ENCODE results near the gene TP63.
"Not testable (repeated sequence)": the region's sequence is repeated elsewhere in the genome, so short reads cannot be mapped to it uniquely, and the experiment has no call there.

TP63 gene

DNA sequence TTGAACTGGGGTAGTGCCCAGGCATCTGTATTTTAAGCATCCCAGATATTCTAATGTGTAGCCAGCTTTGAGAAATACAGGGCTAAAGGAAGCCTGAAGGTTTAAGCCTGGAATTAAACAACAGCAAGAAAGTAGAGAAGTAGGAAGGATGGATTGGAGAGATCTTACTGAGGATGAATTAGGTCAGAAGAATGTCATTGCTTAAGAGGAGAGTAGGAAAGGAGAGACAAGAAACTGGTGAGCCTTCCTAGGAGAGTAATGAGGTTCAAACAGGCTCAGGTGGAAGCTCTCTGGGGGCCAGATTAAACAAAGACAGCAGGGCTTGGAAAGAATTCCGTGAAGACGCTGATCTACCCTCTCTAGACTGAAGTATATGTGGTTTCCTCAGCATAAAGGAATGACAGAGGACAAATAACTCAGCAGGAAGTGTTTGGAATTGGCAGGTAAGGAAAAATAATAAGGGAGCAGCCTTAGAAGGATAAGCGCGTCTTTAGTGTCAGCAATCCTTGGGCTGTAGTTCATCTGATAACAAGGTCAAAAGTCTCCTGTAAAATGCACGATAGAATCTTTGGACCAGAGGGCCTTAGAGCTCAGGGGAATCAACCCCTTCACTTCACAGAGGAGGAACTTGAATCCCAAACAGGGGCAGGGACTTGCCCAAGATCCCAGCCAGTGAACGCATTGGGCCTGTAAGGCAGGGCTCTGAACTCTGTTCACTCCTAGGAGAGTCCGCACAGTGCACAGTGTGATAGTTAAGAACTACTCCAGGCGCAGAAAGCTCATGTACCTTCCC is 90.9 kb downstream of the TP63 start:
- no peak for DNase-seq (ENCODE audit: low spot score)

DNA sequence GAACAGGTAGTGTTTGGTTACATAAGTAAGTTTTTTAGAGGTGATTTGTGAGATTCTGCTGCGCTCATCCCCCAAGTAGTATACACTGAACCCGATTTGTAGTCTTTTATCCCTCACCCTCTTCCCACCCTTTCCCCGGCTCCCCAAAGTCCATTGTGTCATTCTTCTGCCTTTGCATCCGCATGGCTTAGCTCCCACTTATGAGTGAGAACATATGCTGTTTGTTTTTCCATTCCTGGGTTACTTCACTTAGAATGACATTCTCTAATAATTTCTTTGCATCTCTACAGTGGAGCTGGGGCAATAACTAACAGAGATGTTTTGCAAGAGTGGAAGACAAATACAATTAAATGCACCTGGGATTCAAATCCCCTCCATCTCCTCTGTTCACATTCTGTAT is 93.2 kb downstream of the TP63 start:
- no peak for DNase-seq (ENCODE audit: low spot score)

DNA sequence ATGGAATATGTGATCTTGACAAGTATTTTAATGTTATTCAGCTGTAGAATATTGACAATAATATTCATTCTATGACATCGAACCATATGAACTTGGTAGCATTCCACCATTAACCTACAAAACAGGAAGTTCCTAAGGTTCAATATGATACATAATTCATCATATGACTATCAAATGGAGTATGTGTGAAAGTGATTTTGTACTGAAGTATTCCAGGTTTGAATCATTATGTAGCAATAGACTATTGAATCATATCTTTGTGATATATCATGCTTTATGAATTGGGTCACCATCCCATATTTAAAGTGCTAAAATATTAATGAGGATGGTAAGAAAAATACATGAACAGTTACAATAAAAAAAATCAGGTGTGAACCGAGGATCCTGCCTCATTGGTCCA is 95.1 kb downstream of the TP63 start:
- DNase-seq (ENCODE audit: low spot score), result no peak

DNA sequence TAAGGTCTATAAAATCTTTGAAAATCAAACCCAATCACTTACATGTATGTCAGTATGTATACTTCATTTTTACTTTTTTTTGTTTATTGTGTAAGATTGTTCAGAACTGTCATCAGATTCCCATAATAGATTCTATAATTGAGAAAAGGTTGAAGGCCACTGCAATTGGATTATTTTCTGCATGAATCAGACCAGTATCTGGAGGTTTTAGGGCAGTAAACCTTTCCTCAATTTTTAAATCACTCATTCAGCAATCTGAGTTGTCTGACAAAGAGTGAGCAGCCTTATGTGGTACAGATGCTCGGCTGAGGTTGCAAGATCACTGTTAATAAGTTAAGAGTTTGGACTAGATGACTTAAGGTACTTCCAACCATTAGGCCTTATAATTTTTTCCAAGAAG is 96.0 kb downstream of the TP63 start:
- DNase-seq (ENCODE audit: low spot score), result no peak

DNA sequence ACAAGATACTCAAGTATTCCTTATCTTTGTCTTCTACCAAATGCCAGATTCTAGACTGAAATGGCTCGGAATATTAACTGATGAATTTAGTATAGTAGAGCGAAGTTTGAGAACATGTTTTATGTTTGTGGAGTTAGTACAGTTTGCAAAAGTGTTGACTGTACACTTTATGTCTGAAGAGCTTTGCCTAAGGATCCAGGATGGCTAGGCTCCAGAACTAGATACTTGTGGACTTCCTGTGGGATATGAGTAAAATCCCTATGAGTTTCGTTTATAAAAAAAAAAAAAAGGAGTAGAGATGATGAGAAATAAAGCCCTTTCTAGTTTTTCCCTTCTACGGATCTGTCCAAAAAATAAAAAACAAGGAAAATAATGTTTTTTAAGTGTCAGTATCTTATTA is 96.7 kb downstream of the TP63 start:
- no peak for DNase-seq (ENCODE audit: low spot score)

DNA sequence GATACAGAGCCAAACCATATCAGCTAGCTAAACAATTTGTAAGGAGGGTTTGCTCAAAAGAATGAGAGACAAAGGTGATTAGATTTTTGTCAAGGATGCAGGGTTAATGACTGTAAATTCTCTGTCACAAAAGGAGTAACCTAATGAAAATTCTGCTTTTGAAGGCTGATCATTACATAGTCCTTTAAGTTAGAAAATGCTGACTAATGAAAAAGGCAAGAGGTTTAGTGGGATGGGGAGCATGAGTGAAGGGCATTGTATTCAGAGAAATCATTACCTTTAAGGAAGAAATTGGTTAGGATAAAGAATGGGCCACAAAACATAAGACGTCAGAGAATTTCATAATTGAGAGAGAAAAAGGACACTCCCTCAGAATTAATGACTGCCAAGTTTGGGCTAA is 97.7 kb downstream of the TP63 start:
- DNase-seq (ENCODE audit: low spot score), result no peak

DNA sequence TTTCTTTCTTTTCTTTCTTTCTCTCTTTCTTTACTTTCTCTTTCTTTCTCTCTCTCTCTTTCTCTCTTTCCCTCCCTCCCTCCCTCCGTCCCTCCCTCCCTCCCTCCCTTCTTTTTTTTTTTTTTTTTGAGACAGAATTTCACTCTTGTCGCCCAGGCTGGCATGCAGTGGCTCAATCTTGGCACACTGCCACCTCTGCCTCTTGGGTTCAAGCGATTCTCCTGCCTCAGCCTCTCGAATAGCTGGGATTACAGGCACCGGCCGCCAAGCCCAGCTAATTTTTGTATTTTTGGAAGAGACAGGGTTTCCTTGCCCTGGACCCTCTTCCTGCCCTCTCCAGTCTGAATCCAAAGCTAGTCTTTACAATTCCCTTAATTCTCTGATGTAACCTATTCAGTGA is 102.9 kb downstream of the TP63 start:
- no peak for DNase-seq (ENCODE audit: low spot score)

DNA sequence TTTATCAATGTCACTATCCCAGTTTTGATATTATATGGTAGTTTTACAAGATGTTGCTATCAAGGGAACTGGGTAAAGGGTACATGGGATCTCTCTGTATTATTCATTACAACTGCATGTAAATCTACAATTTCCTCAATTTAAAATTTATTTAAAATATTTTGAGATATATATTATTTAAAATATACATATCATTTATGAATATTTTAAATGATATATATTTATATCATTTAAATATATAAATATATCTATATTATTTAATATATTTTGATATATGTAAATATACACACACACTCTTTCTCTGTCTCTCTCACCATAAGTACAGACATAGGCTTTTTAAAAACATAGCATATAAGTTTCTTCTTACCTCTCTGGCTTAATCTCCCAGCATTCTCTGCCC is 104.7 kb downstream of the TP63 start:
- DNase-seq (ENCODE audit: low spot score), result no peak

DNA sequence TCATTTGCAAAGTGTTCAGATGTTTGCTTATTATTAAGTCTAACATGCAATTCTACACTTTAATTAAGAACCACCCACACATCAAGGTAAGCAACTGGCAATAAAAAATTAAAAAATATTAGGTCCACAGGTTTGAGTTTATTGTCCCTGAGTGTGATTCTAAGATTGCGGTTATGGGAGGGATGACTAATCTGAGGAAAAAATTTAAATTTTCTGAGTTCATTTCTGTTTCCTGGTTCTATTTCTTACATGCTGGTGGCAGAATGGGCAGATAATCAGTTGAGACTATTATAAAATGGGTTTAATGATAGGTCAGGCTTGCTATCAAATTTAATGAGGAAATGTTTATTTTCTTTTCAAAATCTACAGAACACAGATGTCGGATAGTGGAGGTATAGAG is 105.9 kb downstream of the TP63 start:
- no peak for DNase-seq (ENCODE audit: low spot score)

DNA sequence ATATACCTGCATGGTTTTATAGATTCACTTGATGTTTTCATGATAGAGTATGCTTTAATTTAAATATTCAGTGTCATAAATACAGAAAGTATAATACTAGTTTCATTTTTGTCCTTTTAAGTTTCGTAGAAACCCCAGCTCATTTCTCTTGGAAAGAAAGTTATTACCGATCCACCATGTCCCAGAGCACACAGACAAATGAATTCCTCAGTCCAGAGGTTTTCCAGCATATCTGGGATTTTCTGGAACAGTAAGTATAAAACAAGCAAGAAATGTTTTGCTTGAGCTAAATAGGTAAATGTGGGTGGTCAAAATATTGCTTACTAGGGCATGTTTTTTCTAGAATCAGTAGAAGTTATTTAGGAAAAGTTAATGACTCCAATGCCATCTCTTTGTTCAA is 106.4 kb downstream of the TP63 start:
- DNase-seq (ENCODE audit: low spot score), result no peak

DNA sequence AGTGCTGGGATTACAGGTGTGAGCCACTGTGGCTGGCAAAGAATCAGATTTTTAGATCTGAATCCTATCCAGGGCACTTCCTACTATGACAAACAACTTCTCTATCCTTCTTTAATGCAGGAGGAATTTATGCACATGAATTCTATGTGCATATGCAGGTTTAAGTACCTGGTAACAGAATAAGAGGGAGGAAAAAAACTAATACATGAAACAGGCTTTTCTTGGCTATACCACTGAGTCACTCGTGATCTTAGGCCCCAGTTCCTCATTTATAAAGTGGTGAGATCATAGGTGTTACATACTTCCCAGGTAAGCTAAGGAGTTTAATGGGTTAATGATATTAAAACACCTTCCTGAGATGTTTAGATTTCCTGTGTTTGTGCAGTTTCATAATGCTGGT is 108.2 kb downstream of the TP63 start:
- DNase-seq (ENCODE audit: low spot score), result no peak

DNA sequence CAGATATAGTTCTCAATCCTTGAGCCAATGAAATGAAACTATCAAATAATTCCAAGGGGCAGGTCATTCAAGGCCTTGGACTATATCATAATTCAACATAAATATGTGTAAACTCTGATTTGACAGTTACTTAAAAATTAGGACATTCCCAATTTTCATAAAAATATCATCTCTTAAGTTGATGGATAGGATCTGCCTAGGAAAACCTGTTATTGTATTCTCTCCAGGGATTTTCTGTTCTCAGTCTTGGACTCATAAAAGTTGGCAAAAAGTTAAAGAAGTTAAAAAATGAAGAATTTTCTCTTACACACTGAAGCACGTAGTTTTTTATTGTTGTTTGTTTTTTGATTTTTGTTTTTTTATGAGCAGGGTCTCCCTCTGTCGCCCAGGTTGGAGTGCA is 109.0 kb downstream of the TP63 start:
- DNase-seq (ENCODE audit: low spot score), result no peak

DNA sequence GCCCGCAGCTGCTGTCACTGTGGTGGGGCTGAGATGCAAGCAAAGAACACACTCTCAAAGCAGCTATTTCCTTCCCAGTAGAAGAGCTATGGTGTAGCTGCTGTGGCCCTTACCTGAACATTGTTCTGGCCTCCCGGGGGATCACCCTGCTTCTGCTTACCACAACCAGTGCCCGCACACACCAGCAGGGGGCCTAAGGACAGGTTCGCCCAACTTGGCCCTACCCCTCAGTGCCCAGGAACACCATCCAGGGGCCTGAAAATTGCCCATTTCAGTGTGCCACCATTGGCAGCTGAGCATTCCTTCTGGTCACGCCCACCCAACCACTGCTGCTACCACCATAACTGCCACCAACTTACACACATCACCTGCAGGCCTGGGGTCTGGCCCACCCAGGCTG is 113.0 kb downstream of the TP63 start:
- no peak for DNase-seq (ENCODE audit: low spot score)

DNA sequence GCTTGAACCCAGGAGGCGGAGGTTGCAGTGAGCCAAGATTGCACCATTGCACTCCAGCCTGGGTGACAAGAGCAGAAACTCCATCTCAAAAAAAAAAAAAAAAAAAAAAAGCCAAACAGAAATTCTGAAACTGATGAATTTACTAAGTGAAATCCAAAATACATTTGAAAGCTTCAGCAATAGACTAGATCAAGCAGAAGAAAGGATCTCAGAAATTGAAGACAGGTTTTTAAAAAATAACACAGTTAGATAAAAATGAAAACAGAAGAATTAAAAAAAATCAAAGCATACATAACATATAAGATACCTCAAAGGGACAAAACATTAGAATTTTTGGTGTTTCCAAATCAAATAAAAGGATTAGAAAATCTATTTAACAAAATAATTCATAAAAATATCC is 114.4 kb downstream of the TP63 start:
- DNase-seq (ENCODE audit: low spot score), result no peak

DNA sequence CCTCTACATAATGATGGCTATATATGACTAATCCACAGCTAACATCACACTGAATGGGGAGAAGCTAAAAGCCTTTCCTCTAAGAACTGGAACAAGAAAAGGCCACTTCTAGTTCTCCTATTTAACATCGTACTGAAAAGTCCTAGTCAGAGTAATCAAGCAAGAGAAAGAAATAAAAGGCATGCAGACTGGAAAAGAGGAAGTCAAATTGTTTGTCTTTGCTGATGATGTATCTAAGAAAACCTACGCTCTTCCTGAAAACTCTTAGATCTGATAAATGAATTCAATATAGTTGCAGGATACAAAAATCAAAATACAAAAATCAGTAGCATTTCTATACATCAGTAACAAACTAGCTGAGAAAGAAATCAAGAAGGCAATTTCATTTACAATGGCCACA is 116.9 kb downstream of the TP63 start:
- DNase-seq (ENCODE audit: low spot score), result no peak

DNA sequence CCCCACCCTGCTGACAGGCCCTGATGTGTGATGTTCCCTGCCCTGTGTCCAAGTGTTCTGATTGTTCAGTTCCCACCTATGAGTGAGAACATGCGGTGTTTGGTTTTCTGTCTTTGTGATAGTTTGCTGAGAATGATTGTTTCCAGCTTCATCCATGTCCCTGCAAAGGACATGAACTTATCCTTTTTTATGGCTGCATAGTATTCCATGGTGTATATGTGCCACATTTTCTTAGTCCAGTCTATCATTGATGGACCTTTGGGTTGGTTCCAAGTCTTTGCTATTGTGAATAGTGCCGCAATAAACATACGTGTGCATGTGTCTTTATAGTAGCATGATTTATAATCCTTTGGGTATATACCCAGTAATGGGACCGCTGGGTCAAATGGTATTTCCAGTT is 119.8 kb downstream of the TP63 start:
- not testable (repeated sequence) for DNase-seq (ENCODE audit: low spot score)

DNA sequence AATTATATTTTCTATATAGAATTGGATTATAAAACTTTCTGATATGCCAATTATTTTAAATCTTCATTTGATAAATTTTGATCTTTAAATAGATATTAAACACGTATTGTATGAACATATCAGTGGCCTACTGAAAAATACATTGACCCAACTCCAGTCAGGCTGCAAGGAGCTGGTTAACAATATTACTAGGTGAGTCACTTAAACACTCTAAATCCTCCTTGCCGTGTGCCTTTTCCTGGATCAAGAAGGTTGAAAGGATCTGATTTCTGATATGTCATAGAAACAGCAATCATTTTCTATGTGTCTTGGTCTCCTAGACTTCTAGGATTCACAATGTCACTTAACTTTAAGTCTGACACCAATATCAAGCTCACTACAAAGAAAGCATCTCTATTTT is 123.2 kb downstream of the TP63 start:
- no peak for DNase-seq (ENCODE audit: low spot score)

DNA sequence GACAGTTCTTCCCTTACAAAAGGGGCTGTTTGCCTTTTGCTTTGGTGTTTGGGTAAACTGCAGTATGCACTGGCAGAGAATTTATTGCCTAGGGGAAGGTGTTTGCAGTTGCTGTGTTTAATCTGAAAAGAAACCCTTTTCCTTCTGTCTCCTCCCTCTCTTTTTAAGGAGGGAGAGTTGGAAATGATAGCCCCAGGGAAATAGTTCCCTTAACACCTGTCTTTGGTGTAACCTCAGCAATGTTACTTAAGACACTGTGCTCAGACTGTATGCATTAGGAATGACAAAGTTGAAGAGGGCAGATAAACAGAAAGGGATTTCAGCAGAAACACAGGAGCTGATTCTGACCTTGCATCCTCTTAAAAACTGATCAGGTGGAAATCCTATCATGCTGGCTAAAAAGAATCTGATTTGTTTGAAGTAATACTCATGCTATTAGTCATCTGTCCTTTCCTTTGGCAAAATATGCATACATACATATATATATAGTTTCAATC is 125.4 kb downstream of the TP63 start:
- no peak for DNase-seq (ENCODE audit: low spot score)

DNA sequence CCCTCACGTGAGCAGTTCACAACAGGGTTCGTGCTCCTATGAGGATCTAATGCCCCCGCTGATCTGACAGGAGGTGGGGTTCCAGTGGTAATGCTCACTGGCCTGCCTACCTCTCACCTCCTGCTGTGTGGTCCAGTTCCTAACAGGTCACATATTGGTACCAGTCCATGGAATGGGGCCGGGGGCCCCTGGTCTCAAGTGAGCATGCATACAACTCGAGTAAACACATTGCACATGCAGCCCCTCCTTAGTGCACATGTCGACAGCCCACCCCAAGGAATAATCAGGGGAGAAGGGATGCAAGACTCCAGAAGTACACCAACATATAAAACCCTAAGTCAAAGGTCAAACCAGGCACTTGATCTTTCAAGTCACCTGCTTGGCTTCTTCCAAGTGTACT is 127.0 kb downstream of the TP63 start:
- no peak for DNase-seq (ENCODE audit: low spot score)

DNA sequence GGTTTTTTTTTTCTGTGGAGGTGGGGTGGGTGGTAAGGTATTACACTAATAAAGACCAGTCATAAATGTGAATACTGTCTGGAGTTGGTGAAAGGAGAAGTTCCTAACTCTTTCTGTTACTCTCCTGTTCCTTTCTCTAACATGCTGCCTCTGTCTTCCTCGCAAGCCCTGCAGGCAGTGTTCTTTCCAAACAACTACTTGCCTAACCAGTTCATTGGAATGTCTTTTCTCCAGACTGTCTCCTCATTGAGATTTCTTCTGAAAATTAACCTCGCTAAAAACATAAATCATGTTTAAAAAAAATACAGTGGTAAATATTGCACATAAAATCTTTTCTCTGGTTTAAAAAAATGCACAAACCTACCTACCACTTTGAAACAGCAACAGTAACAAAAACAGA is 135.2 kb downstream of the TP63 start:
- no peak for DNase-seq (ENCODE audit: low spot score)

DNA sequence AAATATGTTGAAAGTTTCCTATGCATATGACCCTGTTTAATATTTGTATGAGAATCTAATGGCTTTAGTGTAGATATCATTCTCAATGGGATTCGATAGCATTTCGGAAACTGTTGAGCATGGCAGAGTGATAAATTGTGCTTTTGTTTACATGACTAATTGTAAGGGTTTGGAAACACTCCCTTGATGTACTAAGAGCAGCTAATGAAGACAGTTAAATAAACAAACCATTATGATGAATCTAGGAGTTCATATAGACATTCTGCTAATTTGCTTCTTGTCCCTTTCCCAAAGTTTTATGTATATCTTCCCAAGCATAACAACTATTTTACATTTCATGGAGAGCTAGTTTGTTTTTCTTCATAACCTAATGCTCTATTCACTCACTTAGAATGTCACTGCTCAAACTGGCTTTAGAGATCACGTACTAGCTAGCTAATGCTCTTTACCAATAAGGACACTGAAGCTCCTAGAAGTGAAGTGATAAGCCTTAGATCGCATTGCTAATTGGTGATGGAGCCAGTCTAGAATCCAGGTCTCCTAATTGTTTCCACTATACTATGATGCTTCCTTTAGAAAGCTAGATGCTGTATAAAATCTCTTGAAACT is 140.8 kb downstream of the TP63 start:
- no peak for DNase-seq (ENCODE audit: low spot score)

DNA sequence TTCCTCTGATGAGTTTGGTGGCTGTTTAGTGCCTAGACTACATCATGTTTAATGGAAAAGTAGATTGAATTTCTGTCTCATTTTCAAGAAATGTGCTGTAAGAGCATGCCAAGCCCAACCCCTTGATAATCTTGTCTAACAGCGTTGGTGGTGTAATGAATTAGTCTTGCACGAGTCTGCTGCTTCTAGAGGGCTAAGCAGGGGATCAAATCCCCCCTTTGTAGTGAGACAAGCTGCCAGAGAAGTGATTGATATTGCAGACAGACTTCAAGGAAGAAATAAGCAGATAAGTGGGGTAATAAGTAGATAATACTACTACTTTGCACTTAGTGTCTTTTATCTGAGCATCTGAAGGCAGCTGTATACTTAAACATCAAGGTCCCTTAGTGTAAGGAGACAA is 141.4 kb downstream of the TP63 start:
- no peak for DNase-seq (ENCODE audit: low spot score)

DNA sequence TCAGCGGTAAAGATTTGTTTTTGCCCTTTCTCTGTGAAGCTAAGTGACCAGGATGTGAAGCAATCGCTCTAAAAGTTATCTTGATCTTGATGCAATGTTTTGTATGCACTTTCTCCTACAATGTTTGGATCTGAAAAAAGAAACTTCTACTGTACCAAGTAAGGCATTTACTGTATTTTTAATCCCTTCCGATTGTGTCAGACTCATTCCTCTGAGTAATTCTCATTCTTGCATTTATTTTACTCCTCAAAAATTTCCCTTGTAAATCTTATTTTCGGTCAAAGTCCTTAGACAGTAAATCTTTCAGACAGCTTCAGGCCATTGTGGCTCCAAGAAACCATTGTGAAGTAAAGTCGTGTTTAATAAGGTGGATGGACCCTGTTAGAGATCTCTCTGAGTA is 141.9 kb downstream of the TP63 start:
- no peak for DNase-seq (ENCODE audit: low spot score)
